Activated CD4-positive, alpha-beta T cell treated with anti-CD3 and anti-CD28 coated beads, Interleukin-2, Interleukin-6, amounts not matched to agents 100 ng/mL and 50 ng/mL, durations not matched to agents 16 hours and 8 hours (primary cell): ENCODE data around the gene LRRC23.
"Not testable (repeated sequence)": the region's sequence is repeated elsewhere in the genome, so short reads cannot be mapped to it uniquely, and the experiment has no call there.

Experiments used
- DNase-seq: peaks from one replicate; pipeline ENCODE4 v3.0.0-alpha.2; 2020

LRRC23 gene

GRCh38 chr12:6903722-6904121, 900 bp upstream of the LRRC23 start:
- no peak for DNase-seq

- DNase-seq, result no peak
Measured at GRCh38 chr12:6905414-6906040, 905 bp downstream of the LRRC23 start.

- DNase-seq, result not testable (repeated sequence)
Measured at GRCh38 chr12:6908141-6908540, 3.5 kb downstream of the LRRC23 start.

GRCh38 chr12:6909421-6910145, 5.0 kb downstream of the LRRC23 start:
- no peak for DNase-seq

- DNase-seq, result no peak
Measured at GRCh38 chr12:6912164-6912935, 7.7 kb downstream of the LRRC23 start.

- DNase-seq, result peak; percentile 85
Measured at GRCh38 chr12:6914246-6914946, 9.8 kb downstream of the LRRC23 start, which contains the start of gene ENO2. ENO2 (plus strand) TSS chr12:6914580; CDS start chr12:6915833, 1,253 bp downstream.

GRCh38 chr12:6914947-6915788, 10.5 kb downstream of the LRRC23 start:
- no peak for DNase-seq

GRCh38 chr12:6915789-6916285, 11.2 kb downstream of the LRRC23 start:
- no peak for DNase-seq

GRCh38 chr12:6916426-6917200, 12.0 kb downstream of the LRRC23 start:
- DNase-seq, result no peak

GRCh38 chr12:6917491-6918231, 13.0 kb downstream of the LRRC23 start:
- DNase-seq, result no peak

GRCh38 chr12:6919588-6919987, 15.0 kb downstream of the LRRC23 start:
- no peak for DNase-seq

GRCh38 chr12:6921539-6921938, 16.9 kb downstream of the LRRC23 start:
- DNase-seq, result no peak

GRCh38 chr12:6921996-6922946, 17.6 kb downstream of the LRRC23 start:
- no peak for DNase-seq

- no peak for DNase-seq
Measured at GRCh38 chr12:6923003-6923732, 18.5 kb downstream of the LRRC23 start.

- DNase-seq, result no peak
Measured at GRCh38 chr12:6923851-6924250, 19.2 kb downstream of the LRRC23 start.

- no peak for DNase-seq
Measured at GRCh38 chr12:6925239-6925539, 20.6 kb downstream of the LRRC23 start.

- no peak for DNase-seq
Measured at GRCh38 chr12:6925540-6926279, 21.1 kb downstream of the LRRC23 start.
